ENCODE data around the gene EXD3.

The EXD3 gene

DNA sequence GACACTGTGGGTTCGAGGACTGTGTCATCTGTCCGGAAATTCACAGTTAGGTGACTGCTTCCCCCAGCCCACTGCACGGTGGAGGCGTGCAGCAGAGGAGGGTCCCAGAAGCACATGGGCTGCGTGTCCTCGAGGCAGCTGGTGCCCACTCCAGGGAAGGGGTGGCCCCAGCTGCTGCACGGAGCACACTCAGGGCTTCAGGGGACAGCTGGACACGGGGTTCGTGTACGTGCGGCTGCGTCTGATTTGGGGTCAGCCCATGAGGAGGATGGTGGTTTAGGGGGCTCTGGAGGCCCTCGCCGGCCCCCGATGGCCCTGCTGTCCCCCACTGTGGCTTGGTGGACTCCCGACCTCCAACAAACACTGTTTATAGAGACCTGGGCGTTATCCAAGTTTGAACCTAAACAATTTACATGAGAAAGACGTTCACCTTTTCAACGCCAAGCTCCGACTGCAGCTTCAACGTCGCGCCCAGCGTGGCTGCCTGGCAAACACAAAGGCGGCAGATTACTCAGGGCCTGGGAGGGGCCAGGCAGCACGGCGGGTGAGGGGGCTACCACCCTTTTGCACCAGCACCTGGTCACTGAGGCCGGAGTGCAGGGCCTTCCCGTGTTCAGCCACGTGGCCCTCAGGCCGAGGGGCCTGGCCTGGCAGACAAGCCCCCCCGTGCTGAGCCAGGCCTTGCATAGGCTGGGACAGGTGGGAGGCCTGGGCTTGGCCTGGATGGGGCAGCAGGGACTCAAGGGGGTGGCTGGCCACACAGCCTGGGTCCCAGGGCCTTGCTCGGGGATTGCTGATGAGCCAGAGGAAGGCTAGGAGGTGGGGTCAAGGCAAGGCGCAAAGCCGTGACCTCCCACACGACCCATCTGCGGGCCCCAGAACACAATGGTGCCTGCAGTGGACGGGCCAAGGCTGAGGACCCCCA is 55.2 kb downstream of the EXD3 start:
- peaks cover 35 to 40% of the 10 kb centered on the region in 2 donors for H3K4me1 ChIP-seq (ENCODE audit: control insufficient read depth in 2 of 2, insufficient read depth in 1 of 2, low read depth in 1 of 2, low read length in 2 of 2)
- peaks cover 7% of the 10 kb centered on the region in 2 donors for H3K9me3 ChIP-seq (replicated peaks in 1 of 2; ENCODE audit: control insufficient read depth in 2 of 2, insufficient read depth in 1 of 2, low read depth in 1 of 2, low read length in 2 of 2)
- H3K4ac ChIP-seq (ENCODE audit: low read length), result peak overlapping the region; percentile 89
- H3K4me2 ChIP-seq (ENCODE audit: insufficient read depth, low read length, poor library complexity, severe bottlenecking), result no peak overlapping the region
- H2BK12ac ChIP-seq (ENCODE audit: low read length), result peak overlapping the region; percentile 82
- peak overlapping the region; percentile 85 for H4K91ac ChIP-seq (ENCODE audit: low read depth, low read length, poor library complexity)
- H3K4me3 ChIP-seq (ENCODE audit: low read length in 2 of 2), result no peak overlapping the region
- peaks cover 0 to 7% of the 10 kb centered on the region in 2 donors for H3K36me3 ChIP-seq (replicated peaks in 1 of 2; ENCODE audit: control insufficient read depth in 2 of 2, insufficient read depth in 2 of 2, low read length in 2 of 2)
- WGBS, 2 donors (ENCODE audit: extremely low coverage in 2 of 2, insufficient read length in 2 of 2, insufficient replicate concordance in 1 of 2), result no CpG with 5 or more reads among the region's 38 CpGs
- peak overlapping the region; percentile 4 for H2BK5ac ChIP-seq (ENCODE audit: low read length)
- no peak overlapping the region for H2AFZ ChIP-seq (ENCODE audit: low read length)
- peak overlapping the region; percentile 71 for H3K9ac ChIP-seq (ENCODE audit: low read depth, low read length, poor library complexity)
- H3K14ac ChIP-seq (ENCODE audit: low read length), result peak overlapping the region; percentile 89
- peak overlapping the region; percentile 100 for H2BK120ac ChIP-seq (ENCODE audit: low read depth, low read length)
- DNase-seq (ENCODE audit: low spot score), result no peak
- H3K18ac ChIP-seq (ENCODE audit: low read length), result peak overlapping the region; percentile 95
- peak overlapping the region; percentile 100 for H2BK15ac ChIP-seq (ENCODE audit: low read length)
- peak overlapping the region; percentile 100 for H2AK5ac ChIP-seq (ENCODE audit: low read depth, low read length)
- H3K79me1 ChIP-seq (ENCODE audit: low read depth, low read length), result peaks cover 6% of the 10 kb centered on the region
- peaks cover 0 to 5% (median 0%) of the 10 kb centered on the region in 3 experiments for H3K27me3 ChIP-seq (ENCODE audit: control insufficient read depth in 3 of 3, insufficient read depth in 3 of 3, low read depth in 1 of 3, low read length in 3 of 3)
- peak overlapping the region; percentile 86 for H4K8ac ChIP-seq (ENCODE audit: low read depth, low read length)
- H3K27ac ChIP-seq (replicated peaks; ENCODE audit: low read length), result no peak overlapping the region
- peak overlapping the region; percentile 73 for H3K23ac ChIP-seq (ENCODE audit: low read depth, low read length, poor library complexity)

DNA sequence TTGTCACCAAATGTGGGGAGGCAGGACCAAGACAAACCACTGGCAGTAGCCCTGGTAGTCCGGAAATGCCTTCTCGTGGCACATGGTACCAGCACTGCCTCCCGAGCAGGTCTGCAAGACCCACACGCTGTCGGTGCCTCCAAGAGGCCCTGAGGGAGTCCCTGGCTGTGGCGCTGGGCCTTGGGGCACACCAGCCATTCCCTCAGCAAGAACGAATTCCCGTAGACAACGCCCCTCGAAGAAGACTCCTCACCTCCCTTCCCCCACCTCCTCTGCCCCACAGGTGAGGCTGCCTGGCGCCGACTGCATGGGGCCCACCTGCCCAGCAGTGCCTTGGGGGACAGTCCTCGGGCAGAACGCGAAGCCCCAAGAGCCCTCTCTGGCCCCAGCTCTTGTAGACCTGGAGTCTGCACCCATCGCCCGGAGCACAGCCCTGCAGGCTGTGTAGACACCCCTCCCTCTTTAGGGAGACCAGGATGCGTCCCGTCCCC is 56.0 kb downstream of the EXD3 start:
- peak overlapping the region; percentile 90 for H3K18ac ChIP-seq (ENCODE audit: low read length)
- peaks cover 0 to 5% (median 0%) of the 10 kb centered on the region in 3 experiments for H3K27me3 ChIP-seq (ENCODE audit: control insufficient read depth in 3 of 3, insufficient read depth in 3 of 3, low read depth in 1 of 3, low read length in 3 of 3)
- H2BK12ac ChIP-seq (ENCODE audit: low read length), result peak overlapping the region; percentile 84
- WGBS, 2 donors (ENCODE audit: extremely low coverage in 2 of 2, insufficient read length in 2 of 2, insufficient replicate concordance in 1 of 2), result no CpG with 5 or more reads among the region's 19 CpGs
- H3K9me3 ChIP-seq (replicated peaks in 1 of 2; ENCODE audit: control insufficient read depth in 2 of 2, insufficient read depth in 1 of 2, low read depth in 1 of 2, low read length in 2 of 2), result peaks cover 7% of the 10 kb centered on the region in 2 donors
- H3K79me1 ChIP-seq (ENCODE audit: low read depth, low read length), result peaks cover 6% of the 10 kb centered on the region
- peak overlapping the region; percentile 85 for H3K14ac ChIP-seq (ENCODE audit: low read length)
- H3K4me1 ChIP-seq (ENCODE audit: control insufficient read depth in 2 of 2, insufficient read depth in 1 of 2, low read depth in 1 of 2, low read length in 2 of 2), result peaks cover 31 to 35% of the 10 kb centered on the region in 2 donors
- no peak overlapping the region for H4K91ac ChIP-seq (ENCODE audit: low read depth, low read length, poor library complexity)
- peak overlapping the region; percentile 1 for H3K23ac ChIP-seq (ENCODE audit: low read depth, low read length, poor library complexity)
- H4K8ac ChIP-seq (ENCODE audit: low read depth, low read length), result no peak overlapping the region
- H3K27ac ChIP-seq (replicated peaks; ENCODE audit: low read length), result no peak overlapping the region
- H2BK5ac ChIP-seq (ENCODE audit: low read length), result peak overlapping the region; percentile 4
- H3K4ac ChIP-seq (ENCODE audit: low read length), result no peak overlapping the region
- H3K9ac ChIP-seq (ENCODE audit: low read depth, low read length, poor library complexity), result no peak overlapping the region
- no peak overlapping the region for H3K4me3 ChIP-seq (ENCODE audit: low read length in 2 of 2)
- H2BK15ac ChIP-seq (ENCODE audit: low read length), result peak overlapping the region; percentile 82
- no peak for DNase-seq (ENCODE audit: low spot score)
- H2AK5ac ChIP-seq (ENCODE audit: low read depth, low read length), result peak overlapping the region; percentile 100
- H3K4me2 ChIP-seq (ENCODE audit: insufficient read depth, low read length, poor library complexity, severe bottlenecking), result no peak overlapping the region
- peak overlapping the region; percentile 55 for H2BK120ac ChIP-seq (ENCODE audit: low read depth, low read length)
- H2AFZ ChIP-seq (ENCODE audit: low read length), result no peak overlapping the region
- peaks cover 0 to 7% of the 10 kb centered on the region in 2 donors for H3K36me3 ChIP-seq (replicated peaks in 1 of 2; ENCODE audit: control insufficient read depth in 2 of 2, insufficient read depth in 2 of 2, low read length in 2 of 2)

DNA sequence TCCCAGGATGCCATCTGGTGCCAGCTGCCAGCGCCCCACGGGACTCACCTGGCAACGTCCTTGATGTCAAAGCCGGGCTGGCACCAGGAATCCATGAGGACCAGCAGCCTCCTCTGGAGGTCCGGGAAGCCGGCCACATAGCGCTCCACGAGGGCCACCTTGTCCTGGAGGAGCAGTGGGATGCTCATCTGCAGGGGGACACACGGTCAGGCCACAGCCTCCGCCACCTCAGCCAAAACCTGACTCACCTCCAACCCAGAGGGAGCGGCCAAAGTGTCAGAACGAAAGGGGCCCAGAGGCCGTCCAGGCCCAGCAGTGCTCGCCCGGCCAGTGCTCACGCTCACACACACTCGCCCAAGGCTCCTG is 56.5 kb downstream of the EXD3 start:
- no peak for DNase-seq (ENCODE audit: low spot score)
- peaks cover 0 to 7% of the 10 kb centered on the region in 2 donors for H3K36me3 ChIP-seq (replicated peaks in 1 of 2; ENCODE audit: control insufficient read depth in 2 of 2, insufficient read depth in 2 of 2, low read length in 2 of 2)
- H3K9me3 ChIP-seq (replicated peaks in 1 of 2; ENCODE audit: control insufficient read depth in 2 of 2, insufficient read depth in 1 of 2, low read depth in 1 of 2, low read length in 2 of 2), result peaks cover 7% of the 10 kb centered on the region in 2 donors
- peaks cover 26 to 30% of the 10 kb centered on the region in 2 donors for H3K4me1 ChIP-seq (ENCODE audit: control insufficient read depth in 2 of 2, insufficient read depth in 1 of 2, low read depth in 1 of 2, low read length in 2 of 2)
- no peak overlapping the region for H3K9ac ChIP-seq (ENCODE audit: low read depth, low read length, poor library complexity)
- no peak overlapping the region for H3K4me2 ChIP-seq (ENCODE audit: insufficient read depth, low read length, poor library complexity, severe bottlenecking)
- peaks cover 6% of the 10 kb centered on the region for H3K79me1 ChIP-seq (ENCODE audit: low read depth, low read length)
- peak overlapping the region; percentile 81 for H2BK15ac ChIP-seq (ENCODE audit: low read length)
- no peak overlapping the region for H3K27ac ChIP-seq (replicated peaks; ENCODE audit: low read length)
- peak overlapping the region; percentile 4 for H2BK5ac ChIP-seq (ENCODE audit: low read length)
- H2BK120ac ChIP-seq (ENCODE audit: low read depth, low read length), result peak overlapping the region; percentile 72
- peak overlapping the region; percentile 84 for H2BK12ac ChIP-seq (ENCODE audit: low read length)
- peaks cover 0 to 5% (median 0%) of the 10 kb centered on the region in 3 experiments for H3K27me3 ChIP-seq (ENCODE audit: control insufficient read depth in 3 of 3, insufficient read depth in 3 of 3, low read depth in 1 of 3, low read length in 3 of 3)
- H3K18ac ChIP-seq (ENCODE audit: low read length), result peak overlapping the region; percentile 44
- no CpG with 5 or more reads among the region's 17 CpGs for WGBS, 2 donors (ENCODE audit: extremely low coverage in 2 of 2, insufficient read length in 2 of 2, insufficient replicate concordance in 1 of 2)
- no peak overlapping the region for H3K4ac ChIP-seq (ENCODE audit: low read length)
- peak overlapping the region; percentile 1 for H3K23ac ChIP-seq (ENCODE audit: low read depth, low read length, poor library complexity)
- peak overlapping the region; percentile 100 for H2AK5ac ChIP-seq (ENCODE audit: low read depth, low read length)
- H2AFZ ChIP-seq (ENCODE audit: low read length), result no peak overlapping the region
- no peak overlapping the region for H3K4me3 ChIP-seq (ENCODE audit: low read length in 2 of 2)
- H4K8ac ChIP-seq (ENCODE audit: low read depth, low read length), result no peak overlapping the region
- peak overlapping the region; percentile 85 for H3K14ac ChIP-seq (ENCODE audit: low read length)
- H4K91ac ChIP-seq (ENCODE audit: low read depth, low read length, poor library complexity), result no peak overlapping the region
